Skeletal muscle satellite cell (primary cell): ENCODE measurements around the gene NAT10. TPM values are rescaled to one million over a fixed set of nuclear protein-coding genes. Genes with fewer than 3 reads are reported as not detected.
"Not testable (repeated sequence)": the region's sequence is repeated elsewhere in the genome, so short reads cannot be mapped to it uniquely, and the experiment has no call there.

Experiments
- H3K27me3 ChIP-seq: 2 replicates; pipeline ENCODE4 v1.7.0; 2013; ENCODE audit warnings: low read length; ENCODE audit not compliant: control insufficient read depth, insufficient read depth
- H3K36me3 ChIP-seq: 2 replicates; pipeline ENCODE4 v1.7.0; 2013; ENCODE audit warnings: mild to moderate bottlenecking, control low read depth, low read length; ENCODE audit not compliant: insufficient read depth
- H3K4me1 ChIP-seq: 2 replicates; pipeline ENCODE4 v1.7.0; 2013; ENCODE audit warnings: low read length; ENCODE audit not compliant: control insufficient read depth, insufficient read depth
- H3K4me2 ChIP-seq: 2 replicates; pipeline ENCODE4 v1.7.0; 2013; ENCODE audit warnings: mild to moderate bottlenecking, low read length
- H3K4me3 ChIP-seq: 2 replicates; pipeline ENCODE4 v1.7.0; 2013; ENCODE audit warnings: low read length
- H3K9ac ChIP-seq: 2 replicates; pipeline ENCODE4 v1.7.0; 2013; ENCODE audit warnings: mild to moderate bottlenecking, low read depth, low read length, moderate library complexity
- H3K9me3 ChIP-seq: replicated peaks from 2 replicates; pipeline ENCODE4 v1.7.0; 2013; ENCODE audit warnings: mild to moderate bottlenecking, control low read depth, low read length
- total RNA-seq: library from RNA; depleted of rRNA; stranded (reverse); fragments of >200 nt; gene quantifications from 2 replicates; pipeline ENCODE4 v1.2.3, GENCODE V29; 2012; rRNA removed

NAT10 gene
- total RNA-seq, result 47.4 and 50.5 TPM in 2 replicates

GRCh38 chr11:34105079-34105956 lies at the start of gene NAT10:
Gene NAT10, plus strand, starts transcription at chr11:34105629. Its CDS starts 2,597 bp downstream, at chr11:34108226.
- H3K27me3 ChIP-seq, result no peaks in the 10 kb centered on the region
- H3K9ac ChIP-seq, result peak within 1 kb of the TSS; percentile 86
- peak within 1 kb of the TSS; percentile 85 for H3K4me2 ChIP-seq
- peaks cover 46% of the 10 kb centered on the region for H3K36me3 ChIP-seq
- peaks cover 23% of the 10 kb centered on the region for H3K4me1 ChIP-seq
- H3K4me3 ChIP-seq, result peak within 1 kb of the TSS; percentile 85
- no peaks in the 10 kb centered on the region for H3K9me3 ChIP-seq

DNA sequence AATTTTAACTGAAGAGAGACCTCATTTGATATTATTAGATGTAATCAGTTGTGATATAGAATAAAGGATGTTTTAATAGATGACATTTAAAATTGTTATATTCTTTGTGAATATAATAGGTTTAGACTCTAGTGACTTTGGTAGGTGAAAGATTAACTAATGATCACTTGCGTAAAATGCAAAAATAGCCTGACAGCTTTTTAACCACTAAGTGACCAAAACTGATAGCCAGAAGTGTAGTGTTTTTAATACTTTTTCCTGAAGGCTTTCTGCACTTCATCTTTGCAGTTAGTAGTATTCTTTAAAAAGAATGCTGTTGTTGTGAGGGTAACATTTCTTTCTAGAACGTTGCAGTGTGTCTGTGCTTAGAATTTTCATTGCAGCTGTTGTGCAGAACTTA lies 48.8 kb upstream of the NAT10 start:
- H3K4me3 ChIP-seq, result no peak overlapping the region
- H3K36me3 ChIP-seq, result peaks cover 21% of the 10 kb centered on the region
- no peaks in the 10 kb centered on the region for H3K9me3 ChIP-seq
- no peaks in the 10 kb centered on the region for H3K27me3 ChIP-seq
- H3K9ac ChIP-seq, result no peak overlapping the region
- H3K4me2 ChIP-seq, result peak overlapping the region; percentile 57
- H3K4me1 ChIP-seq, result peaks cover 24% of the 10 kb centered on the region

DNA sequence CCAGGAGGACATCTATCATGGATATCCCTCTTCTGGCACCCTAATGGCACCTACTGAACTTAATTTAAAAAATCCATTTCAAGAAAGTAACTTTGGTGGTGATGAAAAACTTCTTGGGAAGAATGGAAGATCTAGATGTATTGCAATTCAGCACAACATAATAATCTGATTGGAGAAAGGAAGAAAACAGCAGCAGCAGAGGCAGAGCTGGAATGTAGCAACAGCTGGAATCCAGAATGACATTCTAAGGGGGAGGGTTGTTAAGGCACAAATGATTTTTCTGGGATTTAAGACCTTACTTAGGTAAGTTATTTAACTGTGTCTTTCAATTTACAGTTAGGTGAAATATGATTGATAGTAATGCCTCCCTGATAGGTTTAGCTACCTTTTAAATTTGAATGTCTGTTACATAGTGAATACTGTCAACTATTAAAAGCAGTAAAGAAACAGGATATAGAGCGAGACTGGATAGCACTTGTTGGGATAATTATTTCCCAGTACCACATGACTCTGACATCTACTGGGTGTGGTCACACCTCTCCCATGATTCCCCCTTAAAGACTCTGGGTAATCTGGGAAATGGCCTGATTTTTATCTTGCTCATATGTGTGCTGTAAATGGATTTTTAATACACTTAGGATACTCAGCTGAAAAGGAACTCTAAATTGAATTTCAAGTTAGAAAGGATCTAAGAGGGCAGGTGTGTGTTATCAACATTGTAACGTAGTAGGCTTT lies 42.2 kb upstream of the NAT10 start:
- Histone ChIP-seq H3K27me3 (no peaks in the 10 kb centered on the region), H3K36me3 (peaks cover 23% of the 10 kb centered on the region), H3K4me1 (peaks cover 15% of the 10 kb centered on the region), H3K9me3 (no peaks in the 10 kb centered on the region), H3K4me2 (no peak overlapping the region), H3K4me3 (no peak overlapping the region), H3K9ac (no peak overlapping the region)

GRCh38 chr11:34064291-34064690 lies 41.1 kb upstream of the NAT10 start:
- Histone ChIP-seq H3K36me3 (peaks cover 17% of the 10 kb centered on the region), H3K4me3 (no peak overlapping the region), H3K9me3 (no peaks in the 10 kb centered on the region), H3K4me1 (peaks cover 18% of the 10 kb centered on the region), H3K4me2 (no peak overlapping the region), H3K9ac (no peak overlapping the region), H3K27me3 (no peaks in the 10 kb centered on the region)

GRCh38 chr11:34065505-34066203 lies 39.8 kb upstream of the NAT10 start:
- Histone ChIP-seq H3K36me3 (peaks cover 20% of the 10 kb centered on the region), H3K4me2 (no peak overlapping the region), H3K4me3 (no peak overlapping the region), H3K27me3 (no peaks in the 10 kb centered on the region), H3K9ac (no peak overlapping the region), H3K4me1 (peaks cover 18% of the 10 kb centered on the region), H3K9me3 (no peaks in the 10 kb centered on the region)

DNA sequence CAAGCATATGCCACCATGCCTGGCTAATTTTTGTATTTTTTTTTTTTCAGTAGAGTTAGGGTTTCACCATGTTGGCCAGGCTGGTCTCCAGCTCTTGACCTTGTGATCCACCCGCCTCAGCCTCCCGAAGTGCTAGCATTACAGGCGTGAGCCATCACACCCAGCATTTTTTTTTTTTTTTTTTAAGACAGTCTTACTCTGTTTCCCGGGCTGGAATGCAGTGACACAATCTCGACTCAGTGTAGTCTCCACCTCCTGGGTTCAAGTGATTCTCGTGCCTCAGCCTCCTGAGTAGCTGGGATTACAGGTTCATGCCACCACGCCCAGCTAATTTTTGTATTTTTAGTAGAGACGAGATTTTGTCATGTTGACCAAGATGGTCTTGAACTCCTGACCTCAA lies 38.7 kb upstream of the NAT10 start:
- H3K4me3 ChIP-seq, H3K4me2 ChIP-seq, H3K9me3 ChIP-seq, H3K9ac ChIP-seq, H3K27me3 ChIP-seq: not testable (repeated sequence)
- Histone ChIP-seq H3K4me1 (peaks cover 18% of the 10 kb centered on the region), H3K36me3 (peaks cover 20% of the 10 kb centered on the region)

GRCh38 chr11:34067383-34068065 lies 37.9 kb upstream of the NAT10 start:
- no peaks in the 10 kb centered on the region for H3K9me3 ChIP-seq
- H3K27me3 ChIP-seq, result no peaks in the 10 kb centered on the region
- H3K4me2 ChIP-seq, result no peak overlapping the region
- H3K9ac ChIP-seq, result no peak overlapping the region
- peaks cover 18% of the 10 kb centered on the region for H3K4me1 ChIP-seq
- H3K4me3 ChIP-seq, result no peak overlapping the region
- H3K36me3 ChIP-seq, result peaks cover 24% of the 10 kb centered on the region

GRCh38 chr11:34068111-34068510 lies 37.3 kb upstream of the NAT10 start:
- H3K4me1 ChIP-seq, result peaks cover 18% of the 10 kb centered on the region
- H3K9me3 ChIP-seq, result no peaks in the 10 kb centered on the region
- H3K4me3 ChIP-seq, result no peak overlapping the region
- no peak overlapping the region for H3K9ac ChIP-seq
- no peak overlapping the region for H3K4me2 ChIP-seq
- no peaks in the 10 kb centered on the region for H3K27me3 ChIP-seq
- H3K36me3 ChIP-seq, result peaks cover 27% of the 10 kb centered on the region

DNA sequence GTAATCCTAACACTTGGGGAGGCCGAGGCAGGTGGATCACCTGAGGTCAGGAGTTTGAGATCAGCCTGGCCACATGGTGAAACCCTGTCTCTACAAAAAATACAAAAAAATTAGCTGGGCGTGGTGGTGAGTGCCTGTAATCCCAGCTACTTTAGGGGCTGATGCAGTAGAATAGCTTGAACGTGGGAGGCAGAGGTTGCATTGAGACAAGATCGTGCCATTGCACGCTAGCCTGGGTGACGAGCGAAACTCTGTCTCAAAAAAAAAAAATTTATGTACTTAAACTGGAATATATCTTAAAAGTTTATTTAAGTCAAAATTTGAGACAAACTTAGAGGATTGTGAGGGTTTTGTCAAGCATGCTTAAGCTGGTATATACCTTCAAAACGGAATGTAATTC lies 34.1 kb upstream of the NAT10 start:
- not testable (repeated sequence) for H3K4me2 ChIP-seq, H3K27me3 ChIP-seq, H3K9me3 ChIP-seq, H3K4me3 ChIP-seq, H3K9ac ChIP-seq
- H3K4me1 ChIP-seq, result peaks cover 39% of the 10 kb centered on the region
- peaks cover 38% of the 10 kb centered on the region for H3K36me3 ChIP-seq

DNA sequence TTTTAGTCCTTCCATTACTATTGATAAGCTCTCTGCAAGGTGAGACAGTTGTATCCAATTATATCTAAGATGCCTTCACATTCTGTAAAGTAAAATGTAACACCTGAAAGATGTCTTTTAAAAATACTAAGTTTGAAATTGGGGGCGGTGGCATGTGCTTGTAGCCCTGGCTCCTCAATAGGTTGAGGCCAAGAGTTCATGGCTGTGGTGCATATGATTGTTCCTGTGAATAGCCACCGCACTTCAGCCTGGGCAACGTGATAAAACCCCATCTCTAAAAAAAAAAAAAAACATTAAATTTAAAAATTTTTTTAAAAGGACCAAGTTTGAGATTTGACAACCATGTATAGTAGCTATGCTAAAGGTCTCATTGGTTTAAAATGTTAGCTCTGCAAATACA lies 33.4 kb upstream of the NAT10 start:
- Histone ChIP-seq H3K9ac (no peak overlapping the region), H3K27me3 (no peaks in the 10 kb centered on the region), H3K9me3 (no peaks in the 10 kb centered on the region), H3K36me3 (peaks cover 46% of the 10 kb centered on the region), H3K4me3 (no peak overlapping the region), H3K4me1 (peaks cover 34% of the 10 kb centered on the region), H3K4me2 (no peak overlapping the region)

DNA sequence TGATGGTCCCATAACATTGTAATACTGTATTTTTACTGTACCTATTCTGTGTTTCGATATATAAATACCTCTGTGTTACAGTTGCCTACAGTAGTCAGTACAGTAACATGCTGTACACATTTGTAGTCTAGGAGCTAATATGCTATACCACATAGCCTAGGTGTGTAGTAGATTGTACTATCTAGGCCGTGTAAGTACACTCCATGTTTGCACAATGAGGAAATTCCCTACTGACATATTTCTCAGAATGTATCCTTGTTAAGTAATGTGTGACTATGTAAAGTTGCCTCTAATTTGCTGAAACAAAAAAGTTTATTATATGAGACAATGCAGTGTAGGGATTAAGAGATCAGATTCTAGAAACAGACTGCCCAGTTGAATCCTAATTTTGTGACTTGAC lies 32.6 kb upstream of the NAT10 start:
- H3K4me3 ChIP-seq, result no peak overlapping the region
- peaks cover 28% of the 10 kb centered on the region for H3K4me1 ChIP-seq
- H3K27me3 ChIP-seq, result no peaks in the 10 kb centered on the region
- no peaks in the 10 kb centered on the region for H3K9me3 ChIP-seq
- no peak overlapping the region for H3K4me2 ChIP-seq
- H3K9ac ChIP-seq, result no peak overlapping the region
- H3K36me3 ChIP-seq, result peaks cover 53% of the 10 kb centered on the region
